ENCODE measurements around the gene CD79A.

Gene CD79A

GRCh38 chr19:41923045-41923788 lies 46.1 kb downstream of the CD79A start:
- H3K27ac ChIP-seq (ENCODE audit: low read depth, low read length, severe bottlenecking) = no peak overlapping the region
- H3K4me3 ChIP-seq (ENCODE audit: extremely low read depth, insufficient read depth, low read length, poor library complexity, severe bottlenecking) = no peak overlapping the region
- 54 to 61% methylated on average over 2 to 3 of the region's 6 CpGs for WGBS, 2 experiments (ENCODE audit: insufficient coverage in 2 of 2)
- no peaks in the 10 kb centered on the region for H3K4me1 ChIP-seq (ENCODE audit: control insufficient read depth, insufficient read depth, low read length, poor library complexity, severe bottlenecking)
- no peaks in the 10 kb centered on the region for H3K9me3 ChIP-seq (ENCODE audit: control insufficient read depth, low read length)
- H3K36me3 ChIP-seq (ENCODE audit: control insufficient read depth, insufficient read depth, low read length) = no peaks in the 10 kb centered on the region

GRCh38 chr19:41924151-41925145 lies 47.4 kb downstream of the CD79A start:
- 43 to 46% methylated on average over 7 to 10 of the region's 13 CpGs for WGBS, 2 experiments (ENCODE audit: insufficient coverage in 2 of 2)

GRCh38 chr19:41925208-41926003 lies 48.3 kb downstream of the CD79A start:
- 40 to 41% methylated on average over 7 of the region's 7 CpGs for WGBS, 2 experiments (ENCODE audit: insufficient coverage in 2 of 2)
- Histone ChIP-seq H3K27ac (ENCODE audit: low read depth, low read length, severe bottlenecking) (no peak overlapping the region), H3K9me3 (ENCODE audit: control insufficient read depth, low read length) (no peaks in the 10 kb centered on the region), H3K4me3 (ENCODE audit: extremely low read depth, insufficient read depth, low read length, poor library complexity, severe bottlenecking) (no peak overlapping the region), H3K36me3 (ENCODE audit: control insufficient read depth, insufficient read depth, low read length) (no peaks in the 10 kb centered on the region), H3K4me1 (ENCODE audit: control insufficient read depth, insufficient read depth, low read length, poor library complexity, severe bottlenecking) (no peaks in the 10 kb centered on the region)

More at GRCh38 chr19:41924151-41925145, 47.4 kb downstream of the CD79A start:
- no peaks in the 10 kb centered on the region for H3K9me3 ChIP-seq (ENCODE audit: control insufficient read depth, low read length)
- no peaks in the 10 kb centered on the region for H3K36me3 ChIP-seq (ENCODE audit: control insufficient read depth, insufficient read depth, low read length)
- H3K27ac ChIP-seq (ENCODE audit: low read depth, low read length, severe bottlenecking) = no peak overlapping the region
- H3K4me3 ChIP-seq (ENCODE audit: extremely low read depth, insufficient read depth, low read length, poor library complexity, severe bottlenecking) = no peak overlapping the region
- no peaks in the 10 kb centered on the region for H3K4me1 ChIP-seq (ENCODE audit: control insufficient read depth, insufficient read depth, low read length, poor library complexity, severe bottlenecking)

DNA sequence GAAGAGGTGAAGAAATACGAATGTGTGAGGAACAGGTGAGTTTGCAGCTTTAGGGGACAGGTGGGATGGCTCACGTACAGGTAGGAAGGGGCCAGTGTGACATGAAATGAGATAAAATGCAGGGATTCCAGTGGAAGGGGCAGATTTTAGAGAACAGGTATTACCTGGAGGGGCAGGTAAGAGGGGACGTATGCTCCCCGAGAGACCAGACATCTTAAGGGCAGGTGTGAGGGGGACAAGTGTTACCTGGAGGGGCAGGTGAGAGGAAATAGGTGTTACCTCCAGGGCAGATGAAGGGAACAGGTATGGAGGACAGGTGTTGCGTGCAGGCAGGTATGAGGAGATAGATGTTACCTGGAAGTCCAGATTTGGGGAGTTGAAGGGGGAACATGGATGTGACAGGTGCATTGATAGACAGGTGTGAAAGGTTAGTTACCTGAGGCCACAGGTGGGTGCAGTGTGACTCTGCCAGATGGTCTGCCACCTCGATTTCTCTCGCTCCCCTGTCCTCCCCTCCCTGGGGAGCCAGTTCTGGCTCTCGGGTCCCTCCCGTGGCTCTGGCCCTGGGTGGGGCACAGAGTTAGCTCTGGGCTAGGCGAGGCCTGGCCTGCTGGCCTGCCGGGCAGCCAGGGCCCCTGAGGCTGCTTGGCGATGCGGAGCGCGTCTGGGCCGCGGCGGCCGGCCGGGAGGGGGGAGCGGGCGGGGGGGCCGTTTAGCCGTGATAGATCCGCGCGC lies 49.1 kb downstream of the CD79A start:
- Histone ChIP-seq H3K9me3 (ENCODE audit: control insufficient read depth, low read length) (no peaks in the 10 kb centered on the region), H3K27ac (ENCODE audit: low read depth, low read length, severe bottlenecking) (no peak overlapping the region), H3K4me3 (ENCODE audit: extremely low read depth, insufficient read depth, low read length, poor library complexity, severe bottlenecking) (no peak overlapping the region), H3K4me1 (ENCODE audit: control insufficient read depth, insufficient read depth, low read length, poor library complexity, severe bottlenecking) (no peaks in the 10 kb centered on the region), H3K36me3 (ENCODE audit: control insufficient read depth, insufficient read depth, low read length) (no peaks in the 10 kb centered on the region)
- 19 to 20% methylated on average over 20 to 26 of the region's 27 CpGs for WGBS, 2 experiments (ENCODE audit: insufficient coverage in 2 of 2)

DNA sequence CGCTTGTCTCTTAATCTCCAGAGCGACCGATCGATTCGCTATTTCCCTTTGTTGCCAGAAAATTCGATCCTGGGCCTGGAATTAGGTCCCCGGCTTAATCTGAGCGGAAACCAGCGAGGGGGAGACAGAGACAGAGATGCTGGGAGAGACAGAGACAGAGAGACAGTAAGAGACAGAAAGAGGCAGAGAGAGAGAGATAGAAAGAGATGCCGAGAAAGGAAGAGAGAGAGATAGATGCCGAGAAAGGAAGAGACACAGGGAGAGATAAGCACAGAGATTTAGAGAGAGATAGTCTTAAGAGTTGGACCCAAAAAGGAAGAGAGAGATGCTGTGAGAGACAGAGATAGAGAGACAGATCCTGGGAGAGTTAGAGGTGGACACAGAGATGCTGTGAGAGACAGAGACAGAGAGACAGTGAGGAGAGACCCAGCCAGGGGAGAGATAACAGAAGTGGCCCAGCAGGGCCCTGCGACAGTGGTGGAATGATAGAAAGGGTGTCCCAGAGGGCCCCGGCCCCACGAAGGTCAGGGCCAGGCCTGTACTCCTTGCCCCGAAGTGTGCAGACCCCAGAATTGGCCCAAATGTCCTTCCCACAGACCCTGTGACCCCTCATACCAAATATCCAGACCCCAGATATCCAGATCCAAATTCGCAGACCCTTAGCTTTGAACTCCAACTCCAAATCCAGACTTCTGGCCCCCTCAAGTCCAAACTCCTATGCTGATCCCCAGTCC lies 49.9 kb downstream of the CD79A start:
- H3K4me3 ChIP-seq (ENCODE audit: extremely low read depth, insufficient read depth, low read length, poor library complexity, severe bottlenecking) = no peak overlapping the region
- WGBS, 2 experiments (ENCODE audit: insufficient coverage in 2 of 2) = 38 to 46% methylated on average over 14 to 16 of the region's 16 CpGs
- no peak overlapping the region for H3K27ac ChIP-seq (ENCODE audit: low read depth, low read length, severe bottlenecking)
- H3K9me3 ChIP-seq (ENCODE audit: control insufficient read depth, low read length) = no peaks in the 10 kb centered on the region
- H3K4me1 ChIP-seq (ENCODE audit: control insufficient read depth, insufficient read depth, low read length, poor library complexity, severe bottlenecking) = no peaks in the 10 kb centered on the region
- H3K36me3 ChIP-seq (ENCODE audit: control insufficient read depth, insufficient read depth, low read length) = no peaks in the 10 kb centered on the region

DNA sequence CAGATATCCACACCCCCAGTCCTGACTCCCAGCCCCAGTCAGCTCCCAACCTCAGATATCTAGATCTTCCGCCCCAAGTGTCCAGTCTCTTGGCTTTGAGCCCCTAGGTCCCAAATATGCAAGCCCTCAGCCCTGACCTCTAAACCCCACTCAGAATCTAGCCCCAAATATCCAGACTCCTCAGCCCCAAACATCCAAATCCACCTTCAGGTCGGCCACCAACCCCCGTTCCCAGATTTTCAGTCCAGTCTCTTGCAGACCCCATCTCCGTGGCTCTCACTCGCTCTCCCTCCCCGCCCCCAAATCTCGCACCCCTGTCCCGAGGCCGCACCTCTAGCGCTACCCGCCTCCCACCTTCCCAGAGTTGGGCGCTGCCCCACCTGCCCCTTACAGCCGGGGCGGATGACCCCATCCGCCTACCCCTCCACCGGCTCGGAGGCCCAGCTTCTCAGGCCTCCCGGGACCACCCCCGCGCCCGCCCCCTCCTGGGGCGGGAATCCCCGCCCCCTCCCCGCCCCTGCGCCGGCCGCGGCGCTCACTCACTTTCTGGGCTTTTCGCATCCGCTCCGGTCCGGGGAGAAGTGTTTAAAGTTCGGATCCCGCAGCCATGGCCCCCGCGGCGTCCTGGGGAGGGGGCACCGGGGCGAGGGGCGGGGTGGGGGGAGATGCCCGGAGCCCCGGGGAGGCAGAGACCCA lies 50.6 kb downstream of the CD79A start:
- no peaks in the 10 kb centered on the region for H3K36me3 ChIP-seq (ENCODE audit: control insufficient read depth, insufficient read depth, low read length)
- H3K4me3 ChIP-seq (ENCODE audit: extremely low read depth, insufficient read depth, low read length, poor library complexity, severe bottlenecking) = peak overlapping the region; percentile 45
- WGBS, 2 experiments (ENCODE audit: insufficient coverage in 2 of 2) = 0 to 1% methylated on average over 15 to 20 of the region's 43 CpGs
- H3K9me3 ChIP-seq (ENCODE audit: control insufficient read depth, low read length) = no peaks in the 10 kb centered on the region
- H3K27ac ChIP-seq (ENCODE audit: low read depth, low read length, severe bottlenecking) = no peak overlapping the region
- H3K4me1 ChIP-seq (ENCODE audit: control insufficient read depth, insufficient read depth, low read length, poor library complexity, severe bottlenecking) = no peaks in the 10 kb centered on the region

- H3K9me3 ChIP-seq (ENCODE audit: control insufficient read depth, low read length) = no peaks in the 10 kb centered on the region
Measured at GRCh38 chr19:41928221-41928683, 51.2 kb downstream of the CD79A start, which contains the start of gene ERFL. Gene ERFL, minus strand, starts transcription at chr19:41928449. Its CDS starts 15,530 bp downstream, at chr19:41912919.

DNA sequence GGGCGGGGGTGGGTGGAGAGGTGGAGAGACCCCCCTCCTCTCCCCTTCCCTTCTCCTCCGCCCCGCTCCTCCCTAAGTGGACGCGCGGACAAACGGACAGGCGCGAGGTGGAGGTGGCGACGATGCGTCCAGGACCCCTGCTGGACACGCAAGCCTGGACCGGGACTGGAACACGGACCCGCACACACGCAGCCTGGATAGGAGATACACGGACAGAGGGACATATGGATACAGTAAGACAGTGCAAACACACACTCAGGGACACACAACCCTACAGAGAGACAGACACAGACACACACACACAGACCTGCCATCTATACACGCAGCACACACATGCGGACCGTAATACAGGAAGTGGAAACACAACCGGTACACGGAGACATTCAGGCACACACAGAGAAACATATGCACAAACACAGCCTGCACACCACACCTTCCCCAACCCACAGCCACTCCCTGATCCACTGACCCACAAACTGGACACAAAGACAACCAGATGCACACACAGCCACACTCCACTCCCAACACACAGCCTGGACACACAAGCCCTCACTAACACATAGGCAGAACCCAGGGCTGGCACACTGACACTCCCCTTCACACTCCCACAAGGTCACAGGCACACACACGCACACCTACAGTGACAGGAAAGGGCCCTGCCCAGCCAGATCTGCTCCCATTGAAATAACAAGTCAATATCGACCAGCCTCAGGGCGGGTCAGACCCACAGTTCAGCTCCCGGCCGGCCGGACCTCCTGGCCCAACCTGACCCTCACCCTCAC lies 51.9 kb downstream of the CD79A start:
- Histone ChIP-seq H3K36me3 (ENCODE audit: control insufficient read depth, insufficient read depth, low read length) (no peaks in the 10 kb centered on the region), H3K27ac (ENCODE audit: low read depth, low read length, severe bottlenecking) (no peak overlapping the region), H3K4me1 (ENCODE audit: control insufficient read depth, insufficient read depth, low read length, poor library complexity, severe bottlenecking) (no peaks in the 10 kb centered on the region), H3K9me3 (ENCODE audit: control insufficient read depth, low read length) (no peaks in the 10 kb centered on the region), H3K4me3 (ENCODE audit: extremely low read depth, insufficient read depth, low read length, poor library complexity, severe bottlenecking) (peak overlapping the region; percentile 45)
- 8 to 12% methylated on average over 11 to 15 of the region's 29 CpGs for WGBS, 2 experiments (ENCODE audit: insufficient coverage in 2 of 2)

More at GRCh38 chr19:41928221-41928683, 51.2 kb downstream of the CD79A start, which contains the start of gene ERFL:
- peak within 1 kb of the TSS; percentile 45 for H3K4me3 ChIP-seq (ENCODE audit: extremely low read depth, insufficient read depth, low read length, poor library complexity, severe bottlenecking)
- no peaks in the 10 kb centered on the region for H3K36me3 ChIP-seq (ENCODE audit: control insufficient read depth, insufficient read depth, low read length)
- WGBS, 2 experiments (ENCODE audit: insufficient coverage in 2 of 2) = 0 to 1% methylated on average over 22 to 37 of the region's 49 CpGs
- no peak within 1 kb of the TSS for H3K27ac ChIP-seq (ENCODE audit: low read depth, low read length, severe bottlenecking)
- no peaks in the 10 kb centered on the region for H3K4me1 ChIP-seq (ENCODE audit: control insufficient read depth, insufficient read depth, low read length, poor library complexity, severe bottlenecking)
